ENCODE data around the gene RREB1.

The RREB1 gene

DNA sequence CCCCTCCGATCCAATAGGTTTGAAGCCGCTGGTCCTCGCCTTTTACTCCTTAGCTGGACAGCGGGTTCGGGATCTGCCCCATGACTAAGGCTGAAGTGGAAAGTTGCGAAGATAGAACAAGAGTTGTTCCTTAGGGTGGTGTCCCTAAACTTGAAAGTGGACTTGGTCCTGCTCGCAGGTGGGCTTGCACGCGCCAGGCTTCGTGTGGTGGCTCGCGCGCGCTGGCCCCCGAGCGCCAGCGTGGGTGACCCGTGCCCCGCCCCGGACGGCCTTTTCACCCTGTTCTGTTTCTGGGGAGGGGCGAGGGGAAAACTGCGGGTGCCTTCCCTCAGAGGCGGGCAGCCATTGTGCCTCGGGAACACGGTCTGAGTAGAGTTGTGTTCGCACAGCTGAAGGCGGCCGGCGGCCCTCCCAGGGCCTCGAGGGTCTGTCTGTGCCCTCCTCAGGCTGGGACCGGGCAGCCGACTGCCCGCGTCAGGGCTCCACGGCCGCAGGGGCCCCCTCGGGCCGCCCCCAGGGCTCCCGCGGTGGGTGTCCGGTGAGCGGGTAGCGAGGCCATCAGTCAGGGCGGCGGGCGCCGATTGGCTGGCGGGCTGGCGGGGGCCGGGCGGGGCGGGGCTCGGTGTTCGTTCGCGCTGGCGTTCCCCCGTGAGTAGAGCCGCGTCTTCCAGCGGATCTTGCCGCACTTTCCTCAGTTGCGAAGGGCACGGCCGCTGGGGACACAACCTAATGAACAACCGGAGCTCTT, 33.0 kb downstream of the RREB1 start:
- TF ChIP-seq, protein P1, sequence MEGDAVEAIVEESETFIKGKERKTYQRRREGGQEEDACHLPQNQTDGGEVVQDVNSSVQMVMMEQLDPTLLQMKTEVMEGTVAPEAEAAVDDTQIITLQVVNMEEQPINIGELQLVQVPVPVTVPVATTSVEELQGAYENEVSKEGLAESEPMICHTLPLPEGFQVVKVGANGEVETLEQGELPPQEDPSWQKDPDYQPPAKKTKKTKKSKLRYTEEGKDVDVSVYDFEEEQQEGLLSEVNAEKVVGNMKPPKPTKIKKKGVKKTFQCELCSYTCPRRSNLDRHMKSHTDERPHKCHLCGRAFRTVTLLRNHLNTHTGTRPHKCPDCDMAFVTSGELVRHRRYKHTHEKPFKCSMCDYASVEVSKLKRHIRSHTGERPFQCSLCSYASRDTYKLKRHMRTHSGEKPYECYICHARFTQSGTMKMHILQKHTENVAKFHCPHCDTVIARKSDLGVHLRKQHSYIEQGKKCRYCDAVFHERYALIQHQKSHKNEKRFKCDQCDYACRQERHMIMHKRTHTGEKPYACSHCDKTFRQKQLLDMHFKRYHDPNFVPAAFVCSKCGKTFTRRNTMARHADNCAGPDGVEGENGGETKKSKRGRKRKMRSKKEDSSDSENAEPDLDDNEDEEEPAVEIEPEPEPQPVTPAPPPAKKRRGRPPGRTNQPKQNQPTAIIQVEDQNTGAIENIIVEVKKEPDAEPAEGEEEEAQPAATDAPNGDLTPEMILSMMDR (IDR thresholded peaks at IDR 0.05; ENCODE audit: low read depth, low read length): no peak
- DNase-seq (ENCODE audit: extremely low read depth, low read depth): peak; percentile 31

DNA sequence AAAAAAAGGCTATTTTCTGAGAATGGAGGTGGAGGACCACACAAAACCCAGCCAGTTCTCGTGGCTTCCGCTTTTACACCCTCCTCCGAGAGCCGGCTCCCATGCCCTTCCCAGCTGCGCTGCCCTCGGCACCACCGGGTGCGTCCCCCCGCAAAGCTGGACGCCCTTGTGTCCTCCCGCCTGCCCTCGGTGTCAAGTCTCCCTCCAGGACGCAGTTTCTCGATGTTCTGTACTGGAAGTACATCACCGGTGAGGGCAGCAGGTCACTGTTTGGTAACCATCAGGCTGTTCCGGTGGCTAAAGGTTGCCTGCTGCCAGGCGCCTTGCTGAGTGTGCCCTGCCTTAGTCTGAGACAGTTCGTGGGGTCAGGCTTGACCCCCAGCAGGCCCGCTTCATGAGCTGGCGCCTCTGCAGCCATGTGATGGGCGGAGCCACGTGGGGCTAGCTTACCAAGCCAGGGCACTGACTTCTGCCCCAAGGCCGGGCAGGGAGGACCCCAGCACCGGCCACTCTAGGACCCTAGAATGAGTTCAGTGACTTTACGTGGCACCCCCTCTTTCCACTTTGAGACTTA, 34.6 kb downstream of the RREB1 start:
- TF ChIP-seq, protein P1 (IDR thresholded peaks at IDR 0.05; ENCODE audit: low read depth, low read length): no peak
- no peak for DNase-seq (ENCODE audit: extremely low read depth, low read depth)

DNA sequence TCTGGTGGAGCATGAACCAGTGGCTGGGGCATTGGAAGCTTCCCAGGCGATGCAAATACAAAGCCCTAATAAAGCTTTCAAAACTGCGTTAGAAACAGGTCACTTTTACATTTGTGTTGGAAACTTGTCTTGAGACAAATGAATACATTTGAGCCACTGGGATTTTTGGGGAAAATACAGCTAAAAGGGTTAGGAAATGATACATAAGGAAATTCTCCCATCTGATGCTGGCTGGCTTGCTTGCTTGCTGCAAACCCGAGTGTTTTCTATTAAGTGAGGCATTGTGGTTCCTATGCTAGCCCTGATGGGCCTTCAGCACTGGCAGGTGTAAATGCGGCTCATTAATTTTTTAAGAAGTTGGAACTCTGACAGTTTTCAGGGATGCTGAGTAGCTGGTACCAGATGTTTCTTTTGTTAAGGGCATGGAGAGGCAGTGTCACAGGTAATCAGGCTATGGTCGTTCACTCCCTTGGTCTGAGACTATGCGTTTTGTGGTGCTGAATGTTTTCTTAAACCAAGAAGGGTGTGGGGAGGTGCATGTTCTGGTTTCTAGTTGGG, 35.2 kb downstream of the RREB1 start:
- TF ChIP-seq, protein P1 (IDR thresholded peaks at IDR 0.05; ENCODE audit: low read depth, low read length): no peak
- no peak for DNase-seq (ENCODE audit: extremely low read depth, low read depth)

DNA sequence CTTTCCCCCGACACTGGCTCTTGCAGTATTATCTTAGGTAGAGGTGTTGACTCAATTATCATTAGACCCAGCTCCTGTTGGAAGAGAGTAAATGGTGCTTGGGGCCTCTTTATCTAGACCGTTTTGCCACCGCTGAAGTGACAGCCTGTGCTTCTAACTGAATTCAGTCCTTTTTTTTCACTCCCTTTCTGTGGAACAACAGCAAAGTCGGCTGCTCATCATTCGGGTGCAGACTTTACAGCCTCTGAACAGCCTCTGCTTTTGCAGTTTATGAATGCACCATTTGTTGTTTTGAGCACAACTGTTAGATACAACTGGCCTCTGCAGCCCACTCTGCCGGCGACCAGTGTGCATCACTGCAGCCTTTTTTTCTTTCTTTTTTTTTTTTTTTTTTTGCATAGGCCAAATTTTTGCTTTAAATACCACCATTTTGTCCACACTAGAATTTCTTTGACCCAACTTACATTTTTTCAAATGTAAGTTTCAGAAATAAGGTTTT, 35.8 kb downstream of the RREB1 start:
- DNase-seq (ENCODE audit: extremely low read depth, low read depth): no peak
- TF ChIP-seq, protein P1 (IDR thresholded peaks at IDR 0.05; ENCODE audit: low read depth, low read length): no peak; the same call in none of the 2 replicates

DNA sequence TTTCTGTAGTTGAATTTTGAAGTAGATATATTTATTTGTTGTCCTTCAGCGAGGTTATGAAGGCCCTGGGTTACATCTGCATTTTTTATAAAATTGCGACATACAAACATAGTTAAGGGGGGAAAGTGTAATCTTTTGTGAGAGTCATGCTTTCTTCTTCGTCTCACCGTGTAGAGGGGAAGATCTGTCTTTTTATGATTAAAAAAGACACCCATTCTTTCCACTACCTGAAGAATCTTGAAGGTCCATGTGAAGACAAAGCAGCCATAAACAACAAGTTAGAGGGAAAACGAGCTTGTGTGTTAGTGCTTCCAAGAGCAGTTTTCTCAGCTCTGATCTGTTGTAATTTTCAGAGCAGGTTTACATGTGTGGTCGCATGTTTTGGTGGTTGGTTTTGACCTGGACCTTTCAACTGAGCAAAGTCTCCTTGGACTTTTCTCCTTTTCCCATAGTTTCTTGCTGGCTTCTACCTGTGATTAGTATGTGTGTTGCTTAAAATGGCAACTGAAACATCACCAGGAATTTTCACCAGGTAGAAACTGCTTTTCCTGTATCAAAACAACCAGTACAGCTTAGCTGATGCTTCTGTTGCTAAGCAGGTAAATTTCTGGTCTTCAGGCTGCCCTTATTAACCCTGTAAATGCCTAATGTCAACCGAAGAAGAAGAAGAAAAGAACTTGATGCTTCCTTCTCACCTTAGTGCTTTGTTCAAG, 37.3 kb downstream of the RREB1 start:
- TF ChIP-seq, protein P1 (IDR thresholded peaks at IDR 0.05; ENCODE audit: low read depth, low read length): no peak

DNA sequence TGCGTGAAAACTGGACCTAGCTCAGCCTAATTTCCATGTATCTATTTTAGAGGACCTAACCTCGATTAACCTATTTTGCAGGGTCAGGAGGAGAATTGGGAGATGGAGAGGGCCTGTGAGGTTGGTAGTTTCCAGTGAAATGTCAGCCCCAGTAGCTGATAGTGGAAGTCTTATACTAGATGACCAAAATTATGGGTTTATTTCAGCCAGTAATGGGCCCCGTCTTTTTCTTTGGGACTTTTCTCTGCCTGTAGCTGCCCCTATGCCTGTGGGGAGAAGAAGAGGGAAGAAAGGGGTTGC, 37.8 kb downstream of the RREB1 start:
- no peak for DNase-seq (ENCODE audit: extremely low read depth, low read depth)
- TF ChIP-seq, protein P1 (IDR thresholded peaks at IDR 0.05; ENCODE audit: low read depth, low read length): no peak

More for the DNA sequence above, 37.3 kb downstream of the RREB1 start:
- DNase-seq (ENCODE audit: extremely low read depth, low read depth): no peak
